HEK293T (cell line): ENCODE measurements around the gene RRAGC.

Experiments
- BHLHE40 ChIP-seq: fragments of 450-650 bp; IDR thresholded peaks from 2 replicates; pipeline ENCODE4 v1.6.1; 2016; ENCODE audit warnings: mild to moderate bottlenecking, moderate library complexity, borderline replicate concordance
- ELF4 ChIP-seq: fragments of 450-650 bp; IDR thresholded peaks from 2 replicates; pipeline ENCODE4 v1.6.1; 2017; ENCODE audit warnings: antibody characterized with exemption
- FOXA1 ChIP-seq: fragments of 450-650 bp; IDR thresholded peaks from 2 replicates; pipeline ENCODE4 v1.6.1; 2016; ENCODE audit warnings: mild to moderate bottlenecking
- PKNOX1 ChIP-seq: fragments of 450-650 bp; IDR thresholded peaks from 2 replicates; pipeline ENCODE4 v1.6.1; 2016

- TF ChIP-seq FOXA1 (no peak), ELF4 (no peak), PKNOX1 (no peak), BHLHE40 (no peak)
These were observed 40.1 kb downstream of the RRAGC start for GRCh38 chr1:38819516-38819915.
